AG04450 (cell line): Measurements from ENCODE around the gene SULT1A2. TPM values are rescaled to one million over a fixed set of nuclear protein-coding genes. Genes with fewer than 3 reads are reported as not detected.
"Not testable (repeated sequence)": the region's sequence is repeated elsewhere in the genome, so short reads cannot be mapped to it uniquely, and the experiment has no call there.

Experiments
- CTCF ChIA-PET: fragments of 300-600, 350-600 bp; formaldehyde crosslinking; extraction: SDS; loops from one replicate; lab custom pipeline; 2022; ENCODE audit warnings: antibody characterized with exemption, inconsistent platforms; lab: Charles Lee
- POLR2A ChIA-PET: fragments of 350-600 bp; formaldehyde crosslinking; extraction: SDS; loops from one replicate; lab custom pipeline; 2021; ENCODE audit warnings: antibody characterized with exemption, inconsistent platforms; lab: Yijun Ruan, JAX
- DNase-seq: peaks from one replicate; pipeline ENCODE4 v3.0.0-alpha.2; 2011; ENCODE audit warnings: low read depth, low spot score
- H3K27ac ChIP-seq: one replicate; pipeline ENCODE4 v1.5.1; 2012; ENCODE audit warnings: low read depth, low read length, control low read depth
- H3K27me3 ChIP-seq: one replicate; pipeline ENCODE4 v1.6.0; 2012; ENCODE audit warnings: low read length; ENCODE audit not compliant: control insufficient read depth, insufficient read depth
- H3K4me3 ChIP-seq: 2 replicates; pipeline ENCODE4 v1.5.1; 2011; ENCODE audit warnings: mild to moderate bottlenecking, low read depth, low read length, control low read depth
- H3K9me3 ChIP-seq: 2 replicates; pipeline ENCODE4 v1.5.1; 2012; ENCODE audit warnings: low read length; ENCODE audit not compliant: control insufficient read depth, insufficient read depth
- polyA plus RNA-seq: library from polyadenylated mRNA; depleted of rRNA; stranded (reverse); fragments of >200 nt; gene quantifications from 2 replicates; pipeline ENCODE4 v1.2.3, GENCODE V29; 2011
- TF ChIP-seq, protein P1 (sequence below): IDR thresholded peaks from 2 replicates; pipeline ENCODE4 v1.5.1; 2011; ENCODE audit warnings: low read depth, low read length, control low read depth, inconsistent platforms

Gene SULT1A2
- polyA plus RNA-seq, 1 experiment = 0.12 TPM

DNA sequence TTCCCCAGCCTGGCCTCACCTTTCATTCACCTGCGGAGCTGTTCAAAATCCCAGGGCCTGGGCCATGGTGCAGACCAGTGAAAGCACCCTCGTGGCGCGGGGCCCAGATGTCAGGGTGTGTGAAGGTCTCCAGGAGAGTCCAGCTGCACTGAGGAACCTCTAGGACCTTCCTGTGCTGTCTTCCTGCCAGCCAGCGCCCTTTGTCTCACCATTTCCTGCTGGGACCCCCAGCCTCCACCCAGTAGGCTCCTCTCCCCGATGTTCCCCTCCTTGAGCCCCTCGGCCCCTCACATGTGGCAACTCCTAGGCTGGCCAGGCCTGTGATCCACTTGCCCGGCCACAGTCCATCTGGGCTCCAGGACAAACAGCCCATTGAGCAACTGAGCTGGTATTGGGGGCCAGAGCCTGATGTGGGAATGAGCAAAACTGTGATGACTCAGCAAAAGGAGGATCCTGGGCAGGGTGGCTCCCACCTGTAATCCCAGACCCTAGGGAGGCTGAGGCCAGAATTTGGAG, 677 bp downstream of the SULT1A2 start:
- no peak for DNase-seq
- CTCF ChIA-PET = interaction anchor here (0.6 kb wide), 1 partner anchor 14 kb away, joined by 4 read pairs; no protein-coding TSS in a partner anchor

GRCh38 chr16:28595451-28595850, 1.4 kb downstream of the SULT1A2 start:
- POLR2A ChIA-PET, H3K4me3 ChIP-seq, H3K27ac ChIP-seq, DNase-seq, H3K27me3 ChIP-seq, CTCF ChIA-PET, H3K9me3 ChIP-seq: not testable (repeated sequence)

More for the DNA sequence above, 677 bp downstream of the SULT1A2 start:
- Histone ChIP-seq H3K27me3 (peaks cover 2% of the 10 kb centered on the region), H3K9me3 (no peaks in the 10 kb centered on the region), H3K4me3 (no peak overlapping the region), H3K27ac (no peak overlapping the region)
- POLR2A ChIA-PET = no interaction called here
- TF ChIP-seq, protein P1, sequence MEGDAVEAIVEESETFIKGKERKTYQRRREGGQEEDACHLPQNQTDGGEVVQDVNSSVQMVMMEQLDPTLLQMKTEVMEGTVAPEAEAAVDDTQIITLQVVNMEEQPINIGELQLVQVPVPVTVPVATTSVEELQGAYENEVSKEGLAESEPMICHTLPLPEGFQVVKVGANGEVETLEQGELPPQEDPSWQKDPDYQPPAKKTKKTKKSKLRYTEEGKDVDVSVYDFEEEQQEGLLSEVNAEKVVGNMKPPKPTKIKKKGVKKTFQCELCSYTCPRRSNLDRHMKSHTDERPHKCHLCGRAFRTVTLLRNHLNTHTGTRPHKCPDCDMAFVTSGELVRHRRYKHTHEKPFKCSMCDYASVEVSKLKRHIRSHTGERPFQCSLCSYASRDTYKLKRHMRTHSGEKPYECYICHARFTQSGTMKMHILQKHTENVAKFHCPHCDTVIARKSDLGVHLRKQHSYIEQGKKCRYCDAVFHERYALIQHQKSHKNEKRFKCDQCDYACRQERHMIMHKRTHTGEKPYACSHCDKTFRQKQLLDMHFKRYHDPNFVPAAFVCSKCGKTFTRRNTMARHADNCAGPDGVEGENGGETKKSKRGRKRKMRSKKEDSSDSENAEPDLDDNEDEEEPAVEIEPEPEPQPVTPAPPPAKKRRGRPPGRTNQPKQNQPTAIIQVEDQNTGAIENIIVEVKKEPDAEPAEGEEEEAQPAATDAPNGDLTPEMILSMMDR = no peak

- CTCF ChIA-PET = no interaction called here
These were observed 3.8 kb downstream of the SULT1A2 start for GRCh38 chr16:28592979-28593553.

GRCh38 chr16:28592511-28592910, 4.3 kb downstream of the SULT1A2 start:
- TF ChIP-seq, protein P1 = no peak
- H3K27me3 ChIP-seq = no peaks in the 10 kb centered on the region
- DNase-seq = no peak
- ChIA-PET CTCF (no interaction called here), POLR2A (no interaction called here)
- H3K27ac ChIP-seq = no peak overlapping the region
- H3K4me3 ChIP-seq = no peak overlapping the region
- H3K9me3 ChIP-seq = no peaks in the 10 kb centered on the region

More at GRCh38 chr16:28592979-28593553, 3.8 kb downstream of the SULT1A2 start:
- no peaks in the 10 kb centered on the region for H3K27me3 ChIP-seq
- no peak overlapping the region for H3K4me3 ChIP-seq
- TF ChIP-seq, protein P1 = no peak
- H3K9me3 ChIP-seq = no peaks in the 10 kb centered on the region
- POLR2A ChIA-PET = no interaction called here
- DNase-seq = no peak
- no peak overlapping the region for H3K27ac ChIP-seq

GRCh38 chr16:28591355-28591754, 5.5 kb downstream of the SULT1A2 start:
- Histone ChIP-seq H3K4me3 (no peak overlapping the region), H3K27me3 (no peaks in the 10 kb centered on the region), H3K9me3 (no peaks in the 10 kb centered on the region), H3K27ac (no peak overlapping the region)
- CTCF ChIA-PET = no interaction called here
- DNase-seq = no peak
- POLR2A ChIA-PET = no interaction called here
- TF ChIP-seq, protein P1 = no peak
